ENCODE data around the gene IGFLR1.

GRCh38 chr19:35764432-35765315, 22.4 kb upstream of the IGFLR1 start:
- no peak for TF ChIP-seq CTCF (IDR thresholded peaks at IDR 0.05)
- TF ChIP-seq POLR2A (IDR thresholded peaks at IDR 0.05) = no peak

All from thyroid gland (tissue), 4 donors.